Kidney glomerular epithelial cell (primary cell): Measurements from ENCODE around the gene TRAF5.
A peak's percentile ranks its signal among the peaks of the same experiment; 100 is the strongest.
"Not testable (repeated sequence)": the region's sequence is repeated elsewhere in the genome, so short reads cannot be mapped to it uniquely, and the experiment has no call there.

Experiments
- DNase-seq: peaks from one replicate; lab custom pipeline; 2025; lab: John Stamatoyannopoulos, UW

TRAF5 gene

GRCh38 chr1:211378844-211379243, 52.2 kb downstream of the TRAF5 start:
- peak; percentile 55 for DNase-seq

- no peak for DNase-seq
These were observed 52.8 kb downstream of the TRAF5 start for GRCh38 chr1:211379446-211379845.

GRCh38 chr1:211381481-211382181, 55.0 kb downstream of the TRAF5 start:
- no peak for DNase-seq

DNA sequence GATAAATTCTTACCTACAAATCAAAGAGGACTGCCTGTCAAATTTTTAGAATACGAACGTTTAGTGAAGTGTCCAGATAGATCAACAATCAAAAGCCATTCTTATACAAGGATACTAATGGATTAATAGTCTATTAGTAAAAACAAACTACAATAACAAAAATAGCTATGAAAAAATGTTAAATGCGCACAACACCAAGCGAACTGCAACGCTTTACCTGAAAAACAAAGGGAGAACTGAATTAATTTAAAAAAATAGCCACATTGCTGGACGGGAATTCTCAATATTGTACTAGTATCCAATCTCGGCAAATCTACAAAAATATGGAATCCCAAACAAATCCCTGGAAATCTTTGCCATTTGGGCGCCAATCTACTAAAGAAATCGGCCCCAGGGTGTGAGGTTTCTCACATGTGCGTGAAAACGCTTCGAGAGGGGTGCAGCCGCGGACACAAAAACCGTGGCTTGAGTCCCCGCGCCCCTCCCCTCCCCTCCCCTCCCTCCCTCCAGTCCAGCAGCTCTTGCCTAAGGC, 55.6 kb downstream of the TRAF5 start:
- no peak for DNase-seq

- DNase-seq = peak; percentile 71
These were observed 56.3 kb downstream of the TRAF5 start for GRCh38 chr1:211382714-211383480.

GRCh38 chr1:211384524-211384923, 57.9 kb downstream of the TRAF5 start:
- DNase-seq = no peak

- DNase-seq = no peak
These were observed 60.3 kb downstream of the TRAF5 start for GRCh38 chr1:211386921-211387320.

DNA sequence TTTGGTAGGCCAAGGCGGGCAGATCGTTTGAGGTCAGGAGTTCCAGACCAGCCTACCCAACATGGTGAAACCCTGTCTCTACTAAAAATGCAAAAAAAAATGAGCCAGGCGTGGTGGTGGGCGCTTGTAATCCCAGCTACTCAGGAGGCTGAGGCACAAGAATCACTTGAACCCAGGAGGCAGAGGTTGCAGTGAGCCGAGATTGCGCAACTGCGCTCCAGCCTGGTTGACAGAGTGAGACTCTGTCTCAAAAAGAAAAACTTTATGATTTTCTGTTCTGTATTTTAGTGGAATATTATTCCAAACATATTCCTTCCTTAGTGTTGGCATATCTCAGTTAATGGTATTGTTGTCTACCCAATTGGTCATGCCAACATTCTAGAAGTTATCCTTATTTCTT, 64.2 kb downstream of the TRAF5 start:
- not testable (repeated sequence) for DNase-seq

- DNase-seq = no peak
These were observed 66.6 kb downstream of the TRAF5 start for GRCh38 chr1:211393203-211393602.

- not testable (repeated sequence) for DNase-seq
These were observed 71.8 kb downstream of the TRAF5 start for GRCh38 chr1:211398266-211398930.

- not testable (repeated sequence) for DNase-seq
These were observed 73.3 kb downstream of the TRAF5 start for GRCh38 chr1:211399851-211400393.

DNA sequence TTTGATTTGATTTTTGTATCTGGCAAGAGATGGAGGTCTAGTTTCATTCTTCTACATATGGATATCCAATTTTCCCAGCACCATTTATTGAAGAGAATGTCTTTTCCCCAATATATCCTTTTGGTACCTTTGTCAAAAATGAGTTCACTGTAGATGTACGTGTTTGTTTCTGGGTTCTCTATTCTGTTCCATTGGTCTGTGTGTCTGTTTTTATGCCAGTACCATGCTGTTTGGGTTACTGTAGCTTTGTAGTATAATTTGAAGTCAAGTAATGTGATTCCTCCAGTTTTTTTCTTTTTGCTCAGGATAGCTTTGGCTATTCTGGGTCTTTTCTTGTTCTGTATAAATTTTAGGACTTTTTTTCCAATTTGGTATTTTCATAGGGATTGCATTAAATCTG, 75.1 kb downstream of the TRAF5 start:
- not testable (repeated sequence) for DNase-seq

DNA sequence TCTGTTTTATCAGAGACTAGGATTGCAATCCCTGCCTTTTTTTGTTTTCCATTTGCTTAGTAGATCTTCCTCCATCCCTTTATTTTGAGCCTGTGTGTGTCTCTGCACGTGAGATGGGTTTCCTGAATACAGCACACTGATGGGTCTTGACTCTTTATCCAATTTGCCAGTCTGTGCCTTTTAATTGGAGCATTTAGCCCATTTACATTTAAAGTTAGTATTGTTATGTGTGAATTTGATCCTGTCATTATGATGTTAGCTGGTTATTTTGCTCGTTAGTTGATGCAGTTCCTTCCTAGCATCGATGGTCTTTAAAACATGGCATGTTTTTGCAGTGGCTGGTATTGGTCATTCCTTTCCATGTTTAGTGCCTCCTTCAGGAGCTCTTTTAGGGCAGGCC, 79.5 kb downstream of the TRAF5 start:
- not testable (repeated sequence) for DNase-seq

- not testable (repeated sequence) for DNase-seq
These were observed 81.1 kb downstream of the TRAF5 start for GRCh38 chr1:211407749-211408148.

DNA sequence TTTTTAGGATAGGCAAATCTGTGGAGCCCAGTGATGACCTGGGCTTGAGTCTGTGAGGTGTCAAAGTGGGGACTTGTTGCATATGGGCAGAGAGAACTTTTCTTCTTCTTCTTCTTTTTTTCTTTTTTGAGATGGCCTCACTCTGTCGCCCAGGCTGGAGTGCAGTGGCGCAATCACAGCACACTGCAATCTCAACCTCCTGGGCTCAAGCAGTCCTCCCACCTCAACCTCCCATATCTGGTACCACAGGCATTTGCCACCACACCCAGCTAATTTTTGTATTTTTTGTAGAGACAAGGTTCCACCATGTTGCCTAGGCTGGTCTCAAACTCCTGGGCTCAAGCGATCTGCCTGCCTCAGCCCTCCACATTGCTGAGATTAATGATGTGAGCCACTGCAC, 85.0 kb downstream of the TRAF5 start:
- no peak for DNase-seq

DNA sequence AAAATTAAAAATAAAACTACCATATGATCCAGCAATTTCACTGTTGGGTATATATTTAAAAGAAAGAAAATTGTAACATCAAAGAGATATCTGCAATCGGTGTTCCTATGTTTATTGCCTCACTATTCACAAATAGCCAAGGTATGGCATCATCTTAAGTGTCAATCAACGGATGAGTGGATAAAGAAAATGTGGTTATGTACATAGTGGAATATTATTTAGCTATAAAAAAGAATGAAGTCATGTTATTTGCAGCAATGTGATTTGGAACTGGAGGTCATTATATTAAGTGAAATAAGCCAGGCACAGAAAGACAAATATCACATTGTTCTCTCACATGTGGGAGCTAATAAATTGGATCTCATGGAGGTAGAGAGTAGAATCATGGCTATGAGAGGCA, 89.1 kb downstream of the TRAF5 start:
- DNase-seq = no peak

- not testable (repeated sequence) for DNase-seq
These were observed 89.6 kb downstream of the TRAF5 start for GRCh38 chr1:211416246-211416627.

DNA sequence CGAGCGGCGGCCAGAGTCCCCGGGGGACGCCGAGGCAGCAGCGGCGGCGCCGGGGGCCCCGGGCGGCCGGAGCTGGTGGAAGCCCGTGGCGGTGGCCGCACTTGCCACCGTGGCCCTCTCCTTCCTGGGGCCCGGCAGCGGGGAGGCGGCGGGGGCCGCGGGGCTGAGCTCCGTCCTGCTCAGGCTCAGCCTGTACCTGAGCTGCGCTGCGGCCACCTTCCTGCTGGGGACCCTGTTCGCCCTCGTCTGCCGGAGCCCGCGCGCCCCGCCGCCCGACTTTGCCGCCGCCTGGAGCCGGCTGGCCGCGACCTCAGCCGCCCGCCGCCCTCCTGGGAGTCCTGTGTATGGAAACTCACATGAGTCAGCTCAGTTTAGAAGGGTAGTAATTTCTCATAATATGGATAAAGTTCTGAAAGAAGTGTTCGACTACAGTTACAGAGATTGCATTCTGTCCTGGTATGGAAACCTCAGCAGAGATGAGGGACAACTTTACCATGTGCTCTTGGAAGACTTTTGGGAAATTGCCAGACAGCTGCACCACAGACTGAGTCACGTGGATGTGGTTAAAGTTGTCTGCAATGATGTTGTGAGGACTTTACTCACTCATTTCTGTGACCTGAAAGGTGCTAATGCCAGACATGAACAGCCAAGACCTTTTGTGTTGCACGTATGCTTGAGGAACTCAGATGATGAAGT, 90.1 kb downstream of the TRAF5 start:
- peak; percentile 24 for DNase-seq

GRCh38 chr1:211420389-211420788, 93.8 kb downstream of the TRAF5 start:
- no peak for DNase-seq

DNA sequence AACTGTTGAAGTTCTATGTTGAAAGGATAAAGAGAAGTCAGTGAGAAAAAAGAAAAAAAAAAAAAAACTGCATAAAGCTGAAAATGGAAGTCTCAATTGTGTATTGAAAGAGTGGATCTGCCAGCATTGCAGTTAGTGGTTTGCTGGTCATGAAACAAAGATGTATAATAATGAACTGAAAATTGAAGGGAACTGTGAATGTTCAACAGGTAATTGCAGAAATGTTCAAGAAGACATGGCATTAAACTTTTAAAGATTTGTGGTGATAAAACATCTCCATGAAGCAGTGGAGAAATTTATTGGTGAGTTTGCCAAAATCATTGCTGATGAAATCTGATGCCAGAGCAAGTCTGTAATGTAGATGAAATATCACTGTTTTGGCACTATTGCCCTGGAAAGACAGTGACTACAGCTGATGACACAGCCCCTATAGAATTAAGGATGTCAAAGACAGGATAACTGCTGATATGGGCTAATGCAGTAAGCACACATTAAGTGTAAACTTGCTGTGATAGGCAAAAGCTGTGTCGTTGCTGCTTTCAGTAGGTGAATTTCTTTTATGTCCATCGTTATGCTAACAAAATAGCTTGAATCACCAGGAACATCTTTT, 94.3 kb downstream of the TRAF5 start:
- DNase-seq = no peak

DNA sequence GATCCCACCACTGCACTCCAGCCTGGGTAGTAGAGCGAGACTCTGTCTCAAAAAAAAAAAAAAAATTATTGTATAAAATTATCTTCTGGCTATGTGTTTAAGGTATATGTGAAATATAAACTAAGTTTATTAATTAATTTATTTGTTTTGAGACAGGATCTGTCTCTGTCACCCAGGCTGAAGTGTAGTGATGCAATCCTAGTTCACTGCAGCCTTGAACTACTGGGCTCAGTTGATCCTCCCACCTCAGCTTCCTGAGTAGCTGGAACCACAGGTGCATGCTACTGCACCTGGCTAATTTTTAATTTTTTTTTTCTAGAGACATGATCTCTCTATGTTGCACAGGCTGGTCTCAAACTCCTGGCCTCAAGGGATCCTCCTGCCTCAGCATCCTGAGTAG, 97.4 kb downstream of the TRAF5 start:
- no peak for DNase-seq
